Natural killer cell treated with Interleukin-12 subunit alpha and Interleukin-12 subunit beta and Interleukin-15 and Interleukin-18, amount 100 ng/mL, for 72 hours (primary cell): ENCODE results near the gene MUC21. TPM values are rescaled to one million over a fixed set of nuclear protein-coding genes. Genes with fewer than 3 reads are reported as not detected.
"Not testable (repeated sequence)": the region's sequence is repeated elsewhere in the genome, so short reads cannot be mapped to it uniquely, and the experiment has no call there.

Experiments used
- ATAC-seq, 2 donors: fragments of 150-1000 bp; cut with Tn5 transposase in 1 of 2; sonication (Bioruptor Pico), chemical (Tn5 transposase) in 1 of 2; 2 replicates each; pipeline ENCODE4 v1.10.0; 2021
- DNase-seq: peaks from one replicate; pipeline ENCODE4 v3.0.0; 2022; ENCODE audit warnings: low spot score
- H3K27ac Mint-ChIP-seq, 2 donors: 1 replicate in 1 of 2; 2 replicates in 1 of 2; pipeline ENCODE4 v1.8.0; 2022; ENCODE audit warnings: mixed read lengths in 2 of 2, mild to moderate bottlenecking in 1 of 2, moderate library complexity in 1 of 2
- H3K27me3 Mint-ChIP-seq, 2 donors: 1 replicate in 1 of 2; 2 replicates in 1 of 2; pipeline ENCODE4 v1.8.0; 2022; ENCODE audit warnings: mixed read lengths in 2 of 2
- H3K36me3 Mint-ChIP-seq: one replicate; pipeline ENCODE4 v1.8.0; 2022; ENCODE audit warnings: mixed read lengths
- H3K4me1 Mint-ChIP-seq, 2 donors: 1 replicate in 1 of 2; 2 replicates in 1 of 2; pipeline ENCODE4 v1.8.0; 2022; ENCODE audit warnings: low read depth in 2 of 2, mixed read lengths in 2 of 2, mild to moderate bottlenecking in 1 of 2
- H3K4me3 Mint-ChIP-seq: one replicate; pipeline ENCODE4 v1.8.0; 2022; ENCODE audit warnings: mixed read lengths
- H3K9me3 Mint-ChIP-seq: 2 replicates; pipeline ENCODE4 v1.8.0; 2022; ENCODE audit warnings: mixed read lengths
- total RNA-seq, 2 donors: library from RNA; stranded (reverse); gene quantifications; one replicate each; pipeline ENCODE4 v1.2.3, GENCODE V29; 2022

Gene MUC21
- total RNA-seq, 2 donors from 2014 or later: not detected

DNA sequence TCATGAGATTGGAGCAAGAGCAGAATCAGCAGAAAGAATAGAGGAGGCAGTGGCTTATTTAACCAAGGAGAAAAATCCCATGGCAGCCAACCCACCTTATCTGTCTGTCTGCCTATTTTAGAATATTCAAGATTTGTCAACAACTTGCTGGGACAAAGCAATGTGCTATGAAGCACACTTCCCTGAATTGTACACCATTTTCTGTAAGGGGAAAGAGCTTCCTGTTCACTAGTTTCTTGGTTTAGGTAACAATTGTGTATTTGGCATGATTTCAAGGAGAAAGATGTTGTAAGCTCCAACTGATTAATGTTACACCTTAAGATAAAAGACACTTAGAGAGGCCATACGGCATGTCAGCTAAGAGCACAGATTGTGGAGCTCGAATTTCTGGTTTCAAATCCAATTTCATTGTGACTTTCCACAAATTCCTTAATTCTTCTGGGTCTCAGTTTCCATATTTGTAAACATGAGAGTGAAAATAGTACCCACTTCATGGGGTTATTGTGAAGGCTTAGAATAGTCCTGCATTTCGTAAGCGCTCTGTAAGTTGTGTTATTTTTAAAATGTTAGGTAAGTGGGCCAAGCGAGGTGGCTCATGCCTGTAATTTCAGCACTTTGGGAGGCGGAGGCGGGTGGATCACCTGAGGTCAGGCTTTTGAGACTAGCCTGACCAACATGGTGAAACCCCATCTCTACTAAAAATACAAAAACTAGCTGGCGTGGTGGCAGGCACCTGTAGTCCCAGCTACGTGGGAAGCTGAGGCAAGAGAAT is 21.9 kb downstream of the MUC21 start:
- Mint-ChIP-seq H3K4me3 (no peak overlapping the region), H3K36me3 (no peaks in the 10 kb centered on the region), H3K9me3 (no peaks in the 10 kb centered on the region), H3K4me1 (no peaks in the 10 kb centered on the region), H3K27me3 (peaks cover 41 to 42% of the 10 kb centered on the region in 2 donors), H3K27ac (no peak overlapping the region)
- no peak for DNase-seq
- no peak for ATAC-seq

DNA sequence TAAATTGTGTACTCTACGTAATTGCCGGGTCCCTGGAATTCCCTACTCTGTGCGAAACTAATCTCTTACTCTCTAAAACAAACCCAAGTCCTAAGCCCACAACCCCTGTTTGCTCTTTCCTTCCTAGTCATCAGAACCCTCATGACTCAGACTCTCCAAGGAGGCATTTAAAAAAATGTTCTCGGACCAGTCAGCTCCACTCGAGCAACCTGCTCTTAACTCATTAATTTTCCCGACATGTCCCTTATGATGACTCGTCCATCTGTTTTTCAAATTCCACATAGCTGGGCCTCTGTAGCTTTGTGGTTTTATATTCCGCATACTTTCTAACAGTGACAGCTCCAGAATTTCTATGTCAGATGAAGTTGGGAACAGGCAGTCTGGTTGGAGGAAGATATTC is 24.2 kb downstream of the MUC21 start:
- Mint-ChIP-seq H3K27me3 (peaks cover 42 to 50% of the 10 kb centered on the region in 2 donors), H3K36me3 (no peaks in the 10 kb centered on the region), H3K27ac (no peak overlapping the region), H3K4me1 (no peaks in the 10 kb centered on the region), H3K4me3 (no peak overlapping the region), H3K9me3 (no peaks in the 10 kb centered on the region)
- no peak for ATAC-seq
- no peak for DNase-seq

DNA sequence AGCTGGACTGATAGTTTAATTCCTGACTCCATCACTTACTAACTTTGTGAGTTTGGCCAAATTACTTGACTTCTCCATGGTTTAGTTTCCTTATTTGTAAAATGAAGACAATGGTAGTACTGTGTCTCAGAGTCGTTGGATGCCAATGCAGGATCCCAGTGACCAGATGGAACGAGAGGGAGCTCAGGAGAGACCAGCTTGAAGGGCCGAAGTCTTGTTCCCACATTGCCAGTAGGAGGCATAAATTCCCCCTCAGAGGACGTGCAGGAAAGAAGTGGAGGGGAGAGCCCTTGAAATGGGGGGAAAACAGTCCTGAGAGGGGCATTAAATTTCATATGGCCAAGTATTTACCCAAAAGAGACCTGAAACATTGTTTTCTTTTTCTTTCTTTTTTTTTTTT is 24.6 kb downstream of the MUC21 start:
- no peak overlapping the region for H3K27ac Mint-ChIP-seq
- H3K27me3 Mint-ChIP-seq: peaks cover 41 to 46% of the 10 kb centered on the region in 2 donors
- H3K9me3 Mint-ChIP-seq: no peaks in the 10 kb centered on the region
- ATAC-seq (no peak), DNase-seq (no peak)
- no peaks in the 10 kb centered on the region for H3K36me3 Mint-ChIP-seq
- H3K4me1 Mint-ChIP-seq: no peaks in the 10 kb centered on the region
- no peak overlapping the region for H3K4me3 Mint-ChIP-seq

DNA sequence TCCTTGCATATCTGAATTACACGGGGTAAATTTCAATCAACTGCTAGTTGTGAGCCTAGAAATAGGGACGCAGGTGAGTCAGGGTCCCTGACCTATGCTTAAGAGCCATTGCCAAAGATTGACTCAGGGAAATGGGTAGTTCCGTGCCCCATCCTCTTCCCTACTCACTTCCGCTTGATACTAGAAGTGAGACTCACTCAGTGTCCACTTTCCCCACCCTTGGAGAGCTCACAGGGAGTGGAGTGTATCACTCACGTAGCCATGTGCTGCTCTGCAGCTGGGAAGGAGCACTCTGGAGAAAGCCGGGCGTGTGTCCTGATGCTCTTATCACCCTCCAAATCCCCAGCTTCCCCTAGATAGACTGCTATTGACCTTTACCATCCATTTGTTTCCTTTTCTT is 26.2 kb downstream of the MUC21 start:
- ATAC-seq: no peak
- Mint-ChIP-seq H3K4me1 (no peaks in the 10 kb centered on the region), H3K27ac (no peak overlapping the region), H3K27me3 (peaks cover 51 to 60% of the 10 kb centered on the region in 2 donors), H3K9me3 (no peaks in the 10 kb centered on the region), H3K36me3 (no peaks in the 10 kb centered on the region), H3K4me3 (no peak overlapping the region)
- no peak for DNase-seq

DNA sequence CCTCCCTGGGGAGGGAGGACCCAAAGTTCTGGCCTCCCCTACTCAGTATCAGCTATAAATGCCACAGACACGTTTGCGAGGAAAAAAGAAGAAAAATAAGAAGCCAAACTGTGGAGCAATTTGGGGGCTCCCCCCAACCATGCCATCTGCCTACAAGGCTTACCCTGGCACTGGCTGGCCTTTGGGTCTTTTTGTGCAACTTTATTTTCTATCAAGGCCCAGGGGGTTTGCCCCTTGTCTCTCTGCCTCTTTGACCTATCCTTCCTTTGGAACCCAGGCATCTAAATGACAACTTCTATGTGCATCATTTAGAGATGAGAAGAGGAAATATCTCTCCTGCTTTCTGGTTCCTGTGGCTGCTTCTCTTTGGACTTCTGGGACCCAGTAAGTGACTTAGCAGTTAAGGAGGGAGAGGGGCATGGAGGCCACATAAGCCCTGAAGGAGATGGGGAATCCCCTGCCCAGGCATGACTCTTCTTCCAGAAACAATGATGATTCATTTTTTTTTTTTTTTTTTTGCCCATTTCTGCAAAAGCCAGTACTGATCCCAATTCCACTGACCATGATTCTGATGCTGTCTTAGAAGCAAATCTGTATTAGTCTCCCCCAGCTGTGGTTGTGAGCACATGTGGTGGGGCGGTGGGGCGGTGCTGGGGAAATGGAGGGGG is 27.0 kb downstream of the MUC21 start, which contains the start of gene MUC22:
Gene MUC22 (plus strand): TSS at position 82 of the 668 bp plus-strand sequence. CDS start 233 bp downstream, at position 315.
- DNase-seq (no peak), ATAC-seq (no peak)
- Mint-ChIP-seq H3K9me3 (no peaks in the 10 kb centered on the region), H3K27me3 (peaks cover 46 to 61% of the 10 kb centered on the region in 2 donors), H3K4me3 (no peak within 1 kb of the TSS), H3K36me3 (no peaks in the 10 kb centered on the region), H3K4me1 (no peaks in the 10 kb centered on the region), H3K27ac (no peak within 1 kb of the TSS)

DNA sequence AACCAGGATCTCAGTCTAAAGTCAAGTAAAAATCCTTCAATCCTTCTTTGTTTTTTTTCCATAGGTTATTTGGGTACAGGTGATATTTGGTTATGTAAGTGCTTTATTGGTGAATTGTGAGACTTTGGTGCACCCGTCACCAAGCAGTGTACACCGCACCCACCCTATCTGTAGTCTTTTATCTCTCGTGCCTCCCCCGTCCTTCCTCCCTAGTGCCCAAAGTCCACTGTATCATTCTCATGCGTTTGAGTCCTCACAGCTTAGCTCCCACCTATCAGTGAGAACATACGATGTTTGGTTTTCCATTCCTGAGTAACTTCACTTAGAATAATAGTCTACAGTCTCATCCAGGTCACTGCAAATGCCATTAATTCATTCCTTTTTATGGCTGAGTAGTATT is 27.6 kb downstream of the MUC21 start:
- DNase-seq (no peak), ATAC-seq (no peak)

DNA sequence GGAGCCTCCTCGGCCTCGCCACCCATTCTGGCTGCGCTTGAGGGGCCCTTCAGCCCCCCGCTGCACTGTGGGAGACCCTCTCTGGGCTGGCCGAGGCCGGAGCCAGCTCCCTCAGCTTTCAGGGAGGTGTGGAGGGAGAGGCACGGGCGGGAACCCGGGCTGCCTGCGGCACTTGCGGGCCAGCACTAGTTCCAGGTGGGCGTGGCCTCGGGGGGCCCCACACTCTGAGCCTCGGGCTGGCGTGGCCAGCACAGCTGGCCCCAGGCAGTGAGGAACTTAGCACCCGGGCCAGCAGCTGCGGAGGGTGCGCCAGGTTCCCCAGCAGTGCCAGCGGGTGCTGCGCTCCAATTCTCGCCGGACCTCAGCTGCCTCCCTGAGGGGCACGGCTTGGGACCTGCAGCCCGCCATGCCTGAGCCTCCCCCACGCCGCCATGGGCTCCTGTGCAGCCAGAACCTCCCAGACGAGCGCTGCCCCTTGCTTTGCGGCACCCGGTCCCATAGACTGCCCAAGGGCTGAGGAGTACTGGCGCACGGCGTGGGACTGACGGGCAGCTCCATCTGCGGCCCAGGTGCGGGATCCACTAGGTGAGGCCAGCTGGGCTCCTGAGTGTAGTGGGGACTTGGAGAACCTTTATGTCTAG is 33.3 kb downstream of the MUC21 start:
- Mint-ChIP-seq H3K36me3 (peaks cover 5% of the 10 kb centered on the region), H3K9me3 (no peaks in the 10 kb centered on the region), H3K27ac (no peak overlapping the region), H3K4me1 (no peaks in the 10 kb centered on the region), H3K4me3 (no peak overlapping the region), H3K27me3 (peaks cover 44 to 55% of the 10 kb centered on the region in 2 donors)
- DNase-seq: no peak
- no peak for ATAC-seq

More for the DNA sequence above, 27.6 kb downstream of the MUC21 start:
- Mint-ChIP-seq H3K27ac (no peak overlapping the region), H3K27me3 (peaks cover 48 to 65% of the 10 kb centered on the region in 2 donors), H3K36me3 (peaks cover 4% of the 10 kb centered on the region), H3K4me1 (no peaks in the 10 kb centered on the region), H3K9me3 (no peaks in the 10 kb centered on the region), H3K4me3 (no peak overlapping the region)

DNA sequence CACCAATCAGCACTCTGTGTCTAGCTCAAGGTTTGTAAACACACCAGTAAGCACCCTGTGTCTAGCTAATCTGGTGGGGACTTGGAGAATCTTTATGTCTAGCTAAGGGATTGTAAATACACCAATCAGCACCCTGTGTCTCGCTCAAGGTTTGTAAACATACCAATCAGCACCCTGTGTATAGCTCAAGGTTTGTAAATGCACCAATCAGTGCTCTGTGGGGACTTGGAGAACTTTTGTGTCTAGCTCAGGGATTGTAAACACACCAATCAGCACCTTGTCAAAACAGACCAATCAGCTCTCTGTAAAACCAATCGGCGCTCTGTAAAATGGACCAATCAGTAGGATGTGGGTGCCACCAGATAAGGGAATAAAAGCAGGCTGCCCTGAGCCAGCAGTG is 33.9 kb downstream of the MUC21 start:
- H3K36me3 Mint-ChIP-seq, H3K4me1 Mint-ChIP-seq: not testable (repeated sequence)

DNA sequence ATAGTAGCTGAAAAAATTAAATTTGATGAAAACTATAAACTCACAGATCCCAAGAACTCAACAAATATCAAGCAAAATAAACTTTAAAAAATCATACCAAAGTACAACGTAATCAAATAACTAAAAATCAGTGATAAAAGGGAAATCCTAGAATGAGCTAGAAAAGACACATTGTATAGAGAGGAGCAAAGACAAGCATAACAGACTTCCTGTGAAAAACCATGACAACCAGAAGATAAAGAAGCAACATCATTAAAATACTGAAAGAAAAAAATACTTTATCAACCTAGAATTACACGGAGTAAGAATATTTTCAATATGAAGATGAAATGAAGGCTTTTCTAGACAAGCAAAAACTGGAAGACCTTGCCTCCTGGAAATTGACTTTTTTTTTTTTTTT is 36.5 kb downstream of the MUC21 start:
- Mint-ChIP-seq H3K4me1 (no peaks in the 10 kb centered on the region), H3K27me3 (peaks cover 31 to 49% of the 10 kb centered on the region in 2 donors), H3K36me3 (peaks cover 5% of the 10 kb centered on the region), H3K4me3 (no peak overlapping the region), H3K27ac (no peak overlapping the region), H3K9me3 (no peaks in the 10 kb centered on the region)
- ATAC-seq: no peak
- DNase-seq: no peak

More for the DNA sequence above, 33.9 kb downstream of the MUC21 start:
- not testable (repeated sequence) for H3K9me3 Mint-ChIP-seq, DNase-seq, ATAC-seq, H3K4me3 Mint-ChIP-seq, H3K27ac Mint-ChIP-seq
- peaks cover 41 to 50% of the 10 kb centered on the region in 2 donors for H3K27me3 Mint-ChIP-seq

DNA sequence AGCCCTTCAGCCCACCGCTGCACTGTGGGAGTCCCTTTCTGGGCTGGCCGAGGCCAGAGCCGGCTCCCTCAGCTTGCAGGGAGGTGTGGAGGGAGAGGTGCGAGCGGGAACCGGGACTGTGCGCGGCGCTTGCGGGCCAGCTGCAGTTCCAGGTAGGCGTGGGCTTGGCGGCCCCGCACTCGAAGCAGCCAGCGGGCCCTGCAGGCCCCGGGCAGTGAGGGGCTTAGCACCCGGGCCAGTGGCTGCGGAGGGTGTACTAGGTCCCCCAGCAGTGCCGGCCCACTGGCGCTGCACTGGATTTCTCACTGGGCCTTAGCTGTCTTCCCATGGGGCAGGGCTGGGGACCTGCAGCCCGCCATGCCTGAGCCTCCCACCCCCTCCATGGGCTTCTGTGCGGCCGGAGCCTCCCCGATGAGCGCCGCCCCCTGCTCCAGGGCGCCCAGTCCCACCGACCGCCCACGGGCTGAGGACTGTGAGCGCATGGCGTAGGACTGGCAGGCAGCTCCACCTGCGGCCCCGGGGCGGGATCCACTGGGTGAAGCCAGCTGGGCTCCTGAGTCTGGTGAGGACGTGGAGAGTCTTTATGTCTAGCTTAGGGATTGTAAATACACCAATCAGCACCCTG is 37.2 kb downstream of the MUC21 start:
- not testable (repeated sequence) for H3K4me3 Mint-ChIP-seq, ATAC-seq, H3K4me1 Mint-ChIP-seq, H3K9me3 Mint-ChIP-seq, H3K27ac Mint-ChIP-seq, H3K36me3 Mint-ChIP-seq, DNase-seq
- peaks cover 33 to 46% of the 10 kb centered on the region in 2 donors for H3K27me3 Mint-ChIP-seq

DNA sequence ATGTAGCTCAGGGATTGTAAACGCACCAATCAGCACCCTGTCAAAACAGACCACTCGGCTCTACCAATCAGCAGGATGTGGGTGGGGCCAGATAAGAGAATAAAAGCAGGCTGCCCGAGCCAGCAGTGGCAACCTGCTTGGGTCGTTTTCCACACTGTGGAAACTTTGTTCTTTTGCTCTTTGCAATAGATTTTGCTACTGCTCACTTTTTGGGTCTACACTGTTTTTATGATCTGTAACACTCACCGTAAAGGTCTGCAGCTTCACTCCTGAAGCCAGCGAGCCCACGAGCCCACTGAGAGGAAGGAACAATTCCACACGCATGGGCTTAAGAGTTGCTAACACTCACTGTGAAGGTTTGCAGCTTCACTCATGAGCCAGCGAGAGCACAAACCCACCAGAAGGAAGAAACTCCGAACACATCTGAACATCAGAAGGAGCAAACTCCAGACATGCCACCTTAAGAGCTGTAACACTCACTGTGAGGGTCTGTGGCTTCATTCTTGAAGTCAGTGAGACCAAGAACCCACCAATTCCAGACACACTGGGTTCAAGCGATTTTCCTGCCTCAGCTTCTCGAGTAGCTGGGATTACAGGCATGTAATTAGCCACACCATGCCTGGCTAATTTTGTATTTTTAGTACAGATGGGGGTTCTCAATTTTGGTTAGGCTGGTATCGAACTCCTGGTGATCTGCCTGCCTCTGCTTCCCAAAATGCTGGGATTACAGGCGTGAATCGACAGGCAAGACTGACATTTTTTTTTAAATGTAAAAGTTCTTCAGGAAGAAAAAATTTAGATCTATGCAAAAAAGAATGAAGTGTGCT is 38.4 kb downstream of the MUC21 start:
- H3K9me3 Mint-ChIP-seq, H3K4me1 Mint-ChIP-seq, H3K36me3 Mint-ChIP-seq, H3K27ac Mint-ChIP-seq, ATAC-seq, DNase-seq, H3K4me3 Mint-ChIP-seq: not testable (repeated sequence)
- H3K27me3 Mint-ChIP-seq: peaks cover 32 to 50% of the 10 kb centered on the region in 2 donors

DNA sequence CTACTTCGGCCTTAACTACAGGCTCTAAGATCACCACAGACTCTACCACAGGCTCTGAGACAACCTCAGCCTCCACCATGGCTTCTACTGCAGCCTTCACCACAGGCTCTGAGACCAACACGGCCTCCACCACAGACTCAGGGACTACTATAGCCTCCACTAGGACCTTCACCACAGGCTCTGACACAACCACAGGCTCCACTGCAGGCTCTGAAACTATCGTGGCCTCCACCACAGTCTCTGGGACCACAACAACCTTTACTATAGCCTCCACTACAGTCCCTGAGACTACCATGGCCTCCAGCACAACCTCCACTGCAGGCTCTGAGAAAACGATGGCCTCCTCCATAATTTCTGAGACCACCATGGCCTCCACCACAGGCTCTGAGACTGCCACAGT is 42.1 kb downstream of the MUC21 start:
- H3K27ac Mint-ChIP-seq: no peak overlapping the region
- H3K4me1 Mint-ChIP-seq: peaks cover 0 to 2% of the 10 kb centered on the region in 2 donors
- H3K9me3 Mint-ChIP-seq: no peaks in the 10 kb centered on the region
- no peak for DNase-seq
- H3K4me3 Mint-ChIP-seq: no peak overlapping the region
- H3K27me3 Mint-ChIP-seq: peaks cover 23 to 38% of the 10 kb centered on the region in 2 donors
- no peaks in the 10 kb centered on the region for H3K36me3 Mint-ChIP-seq
- ATAC-seq: peak in 1 of 2 donors; percentile 11

DNA sequence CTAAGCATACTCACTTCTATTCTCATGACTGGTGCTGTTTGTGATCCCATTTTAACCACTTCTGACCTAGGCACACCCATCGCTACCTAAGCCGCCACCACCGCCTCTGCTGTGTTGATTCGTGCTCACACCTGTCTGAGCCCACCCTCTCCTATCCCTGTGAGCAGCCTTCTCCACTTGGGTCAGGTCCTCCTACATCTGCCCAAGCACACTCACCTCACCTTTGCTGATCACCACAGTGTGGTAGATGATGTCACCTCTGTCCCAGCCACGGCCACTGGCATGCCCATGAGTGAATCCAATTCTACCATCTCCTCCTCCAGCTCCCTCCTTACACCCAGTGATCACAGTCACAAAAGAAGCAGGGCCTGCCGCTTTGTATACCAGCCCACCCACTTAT is 47.6 kb downstream of the MUC21 start:
- Mint-ChIP-seq H3K9me3 (no peaks in the 10 kb centered on the region), H3K27ac (no peak overlapping the region), H3K36me3 (no peaks in the 10 kb centered on the region), H3K27me3 (peaks cover 42 to 59% of the 10 kb centered on the region in 2 donors), H3K4me3 (no peak overlapping the region), H3K4me1 (peaks cover 3 to 6% of the 10 kb centered on the region in 2 donors)
- ATAC-seq (no peak), DNase-seq (no peak)
